ENCODE data around the gene CCKAR.

The CCKAR gene

DNA sequence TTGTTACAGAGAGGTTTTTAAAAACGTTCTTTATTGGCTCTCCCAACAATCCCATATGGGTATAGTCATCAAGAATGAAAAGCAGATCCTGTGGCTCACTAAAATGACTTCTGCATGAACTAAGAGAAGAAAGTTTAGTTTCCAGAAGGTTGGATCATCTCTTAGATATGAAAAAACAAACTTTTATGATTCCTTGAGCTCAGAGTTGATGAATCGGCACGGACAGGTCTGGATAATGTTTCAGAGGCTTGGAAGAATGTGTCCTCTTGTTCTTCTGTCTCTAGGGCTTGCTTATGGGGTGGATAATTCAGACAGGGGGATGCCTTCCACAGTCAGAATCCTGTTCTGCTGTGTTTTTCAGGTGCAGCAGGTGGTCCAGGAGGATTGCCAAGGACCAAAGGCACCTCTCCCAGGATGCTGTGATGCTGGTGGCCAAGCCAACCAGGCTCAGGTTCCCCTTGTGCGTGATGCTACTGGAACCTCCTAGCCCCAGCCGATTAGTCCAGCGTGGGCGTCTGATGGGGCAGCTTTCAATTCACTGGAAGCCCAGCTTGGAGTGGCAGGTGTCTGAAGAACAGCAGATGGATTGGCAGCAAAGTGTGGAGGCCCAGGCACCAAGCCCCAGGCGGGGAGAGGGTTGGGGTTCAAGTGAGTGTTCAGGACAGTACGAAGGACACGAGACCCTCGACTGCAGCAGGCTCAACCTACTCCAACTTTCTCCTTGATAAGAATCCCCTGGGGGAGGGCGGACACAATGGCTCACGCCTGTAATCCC is 30.3 kb downstream of the CCKAR start:
- DNase-seq (ENCODE audit: low spot score) = no peak
- no peak for FAIRE-seq

DNA sequence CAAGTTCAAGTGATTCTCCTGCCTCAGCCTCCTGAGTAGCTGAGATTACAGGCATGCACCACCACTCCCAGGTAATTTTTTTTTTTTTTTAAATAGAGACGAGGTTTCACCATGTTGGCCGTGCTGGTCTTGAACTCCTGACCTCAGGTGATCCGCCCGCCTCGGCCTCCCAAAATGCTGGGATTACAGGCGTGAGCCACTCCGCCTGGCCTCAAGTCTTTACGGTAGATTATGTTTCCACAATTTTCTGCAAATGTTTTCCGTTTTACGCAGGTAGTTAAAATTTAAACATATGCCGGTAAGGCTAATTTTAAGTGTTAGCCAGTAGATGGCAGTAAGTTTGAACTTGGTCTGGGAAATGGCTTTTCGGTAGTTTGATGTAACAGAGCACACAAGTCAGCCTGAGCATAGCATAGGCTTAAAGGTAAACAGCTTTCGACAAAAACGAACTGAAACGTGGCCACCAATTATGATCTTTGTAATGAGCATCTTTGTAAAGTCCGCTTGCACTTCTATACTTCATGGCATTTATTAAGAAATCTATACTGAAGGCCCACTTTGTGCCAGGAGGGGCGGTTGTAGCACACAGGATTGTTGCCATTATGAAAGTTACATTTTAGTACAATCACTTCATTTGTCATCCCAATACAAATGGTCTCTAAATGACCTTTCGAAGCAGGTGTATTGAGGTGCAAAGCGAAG is 31.1 kb downstream of the CCKAR start:
- peak; percentile 60 for DNase-seq (ENCODE audit: low spot score)
- peak; percentile 56 for FAIRE-seq

DNA sequence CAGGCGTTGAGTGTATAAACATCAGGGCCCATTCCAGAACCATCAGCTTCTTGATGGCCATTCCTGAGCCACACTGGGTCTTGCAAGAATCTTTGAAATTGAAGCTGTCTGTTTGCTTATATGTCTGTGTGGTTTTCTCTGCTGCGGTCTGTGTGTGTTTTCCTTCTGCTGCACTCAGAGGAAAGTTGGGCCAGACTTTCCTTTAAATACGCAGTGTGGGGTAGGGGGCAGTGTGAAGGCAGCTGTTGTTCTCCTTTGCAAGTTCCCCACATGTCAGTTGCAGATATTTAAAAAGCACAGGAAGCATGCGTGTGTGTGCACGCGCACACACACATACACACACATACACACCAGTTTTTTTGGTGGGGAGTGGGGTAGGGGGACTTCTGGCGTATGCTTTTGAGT is 32.1 kb downstream of the CCKAR start:
- no peak for DNase-seq (ENCODE audit: low spot score)
- FAIRE-seq = no peak

DNA sequence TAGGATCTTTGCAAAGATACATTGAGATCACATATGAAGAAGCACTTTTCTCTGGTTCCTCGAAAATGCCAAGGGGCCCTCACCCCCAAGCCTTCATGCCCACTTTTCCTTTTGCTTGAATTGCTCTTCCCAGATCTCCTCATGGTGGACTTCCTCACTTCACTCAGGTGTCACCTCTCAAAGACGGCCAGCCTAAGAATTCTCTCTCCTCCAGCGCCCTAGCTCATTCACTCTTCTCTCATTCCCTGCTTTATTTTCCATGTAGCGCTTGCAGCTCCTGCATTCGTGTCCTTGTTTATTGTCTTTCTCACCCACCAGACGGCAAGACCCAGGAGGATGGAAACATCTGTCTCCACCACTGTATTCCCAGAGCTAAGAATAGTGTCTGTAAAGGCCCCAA is 32.9 kb downstream of the CCKAR start:
- DNase-seq (ENCODE audit: low spot score) (no peak), FAIRE-seq (no peak)

DNA sequence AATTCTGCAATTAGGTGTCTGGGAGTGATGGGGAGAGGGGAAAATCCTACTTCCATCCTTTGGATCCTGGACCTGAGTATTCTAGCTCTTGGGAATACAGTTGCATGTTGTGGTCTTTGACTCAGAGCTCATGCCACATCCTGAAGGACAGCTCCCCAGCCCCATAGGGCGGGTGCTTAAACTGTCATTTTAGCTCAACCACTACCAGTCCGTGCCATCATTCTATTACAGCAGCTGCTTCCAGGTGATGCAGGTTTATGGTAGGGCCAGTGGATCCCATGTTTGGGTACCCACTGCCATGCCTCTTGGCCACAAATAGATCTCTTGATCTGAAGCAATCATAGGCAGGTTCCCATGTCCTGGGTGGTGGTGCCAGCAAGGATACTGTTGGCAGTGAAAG is 34.7 kb downstream of the CCKAR start:
- no peak for FAIRE-seq

DNA sequence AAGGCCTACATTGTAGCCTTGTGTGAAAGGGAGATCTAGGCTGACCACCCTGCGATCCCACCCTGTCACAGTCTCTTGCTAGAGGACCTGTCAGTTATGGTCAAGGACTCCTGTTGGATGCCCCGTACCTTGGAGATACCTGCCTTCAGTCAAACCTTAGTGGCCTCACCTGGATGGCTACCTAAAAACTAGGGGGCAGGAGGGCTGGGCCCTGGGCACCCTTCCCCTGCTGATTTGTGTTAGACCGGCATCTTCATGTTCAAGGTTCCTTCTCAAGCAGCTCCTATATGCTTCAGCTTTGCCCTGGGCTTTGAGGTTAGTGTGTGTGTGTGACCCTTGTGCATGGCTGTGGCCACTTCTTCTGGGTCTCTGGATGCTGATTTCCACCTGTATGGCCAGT is 35.3 kb downstream of the CCKAR start:
- DNase-seq (ENCODE audit: low spot score) (no peak), FAIRE-seq (no peak)

More for the DNA sequence above, 34.7 kb downstream of the CCKAR start:
- no peak for DNase-seq (ENCODE audit: low spot score)

DNA sequence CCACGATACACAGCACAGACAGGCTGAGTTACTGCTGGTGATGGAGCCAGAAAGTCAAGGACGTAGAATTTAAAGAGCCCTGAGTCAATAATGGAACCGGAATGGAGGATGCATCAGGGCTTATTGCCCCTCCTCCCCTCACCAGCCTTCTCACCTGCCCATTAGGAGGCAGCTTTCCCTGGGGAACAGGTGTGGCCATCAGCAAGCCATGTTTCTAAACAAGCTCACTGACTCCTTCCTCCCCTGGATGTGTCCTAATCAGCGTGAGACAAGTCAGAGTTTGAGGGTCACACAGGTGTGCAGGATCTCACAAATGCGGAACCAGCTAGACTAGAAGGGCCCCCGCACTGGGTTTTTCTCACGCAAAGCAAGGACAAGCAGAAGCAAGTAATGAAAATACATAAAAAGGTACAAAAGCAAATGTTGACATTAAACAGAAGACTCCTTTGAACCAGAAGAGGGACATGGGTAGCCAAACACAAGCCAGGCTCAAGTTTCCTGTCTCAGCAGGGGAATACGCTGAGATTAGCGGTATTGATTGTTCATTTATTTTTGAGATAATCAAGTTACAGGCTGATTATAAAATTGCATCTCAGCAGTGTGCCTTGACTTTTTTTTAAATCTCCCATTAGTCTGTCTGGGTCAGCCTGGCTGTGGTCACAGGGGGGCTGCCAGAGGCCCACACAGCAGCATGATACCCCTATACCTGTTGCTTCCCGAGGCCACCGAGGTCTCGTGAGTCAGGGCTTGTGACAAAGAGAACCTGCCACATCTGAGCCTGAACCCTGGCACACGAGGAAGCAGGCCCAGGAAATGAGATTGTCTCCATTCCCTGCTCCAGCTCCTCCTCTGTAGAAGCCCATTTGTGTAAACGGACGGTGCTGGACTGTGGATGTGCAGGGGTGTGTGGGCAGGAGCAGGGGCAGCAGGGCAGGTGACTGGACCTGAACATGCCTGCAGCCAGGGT is 37.4 kb downstream of the CCKAR start:
- DNase-seq (ENCODE audit: low spot score) = no peak

DNA sequence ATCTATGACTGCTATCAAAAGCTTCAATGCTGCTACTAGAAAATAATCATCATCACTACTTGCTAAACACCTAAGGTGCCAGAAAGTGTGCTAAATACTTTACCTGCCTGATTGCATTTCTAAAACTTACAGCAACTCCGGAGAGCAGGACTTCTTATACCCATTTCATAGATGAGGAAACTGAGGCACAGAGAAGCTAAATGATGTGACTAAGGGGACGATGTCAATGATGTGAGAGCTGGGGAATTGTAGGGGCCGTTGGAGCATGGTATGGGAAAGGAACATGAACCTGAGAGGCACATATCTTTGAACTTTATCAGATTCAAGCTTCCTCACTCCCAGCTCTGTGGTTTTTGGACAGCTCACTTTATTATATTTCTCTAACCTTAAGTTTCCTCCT is 38.7 kb downstream of the CCKAR start:
- DNase-seq (ENCODE audit: low spot score) (no peak), FAIRE-seq (no peak)

More for the DNA sequence above, 37.4 kb downstream of the CCKAR start:
- FAIRE-seq = no peak

DNA sequence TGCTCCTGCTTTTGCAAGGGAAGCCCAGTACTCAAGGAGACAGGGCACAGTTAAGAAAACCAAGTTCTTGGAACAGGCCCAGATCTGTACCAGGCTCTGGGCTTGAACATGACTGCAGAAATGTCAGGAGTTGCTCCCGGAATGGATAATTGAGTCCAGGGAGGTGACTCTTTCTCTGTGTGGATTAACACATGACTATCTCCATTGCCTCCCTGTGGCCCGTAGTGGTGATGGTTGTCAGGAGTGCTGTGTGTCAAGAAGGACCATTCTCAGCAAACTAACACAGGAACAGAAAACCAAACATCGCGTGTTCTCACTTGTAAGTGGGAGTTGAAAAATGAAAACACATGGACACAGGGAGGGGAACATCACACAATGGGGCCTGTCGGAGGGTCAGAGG is 39.9 kb downstream of the CCKAR start:
- no peak for DNase-seq (ENCODE audit: low spot score)
- FAIRE-seq = no peak

DNA sequence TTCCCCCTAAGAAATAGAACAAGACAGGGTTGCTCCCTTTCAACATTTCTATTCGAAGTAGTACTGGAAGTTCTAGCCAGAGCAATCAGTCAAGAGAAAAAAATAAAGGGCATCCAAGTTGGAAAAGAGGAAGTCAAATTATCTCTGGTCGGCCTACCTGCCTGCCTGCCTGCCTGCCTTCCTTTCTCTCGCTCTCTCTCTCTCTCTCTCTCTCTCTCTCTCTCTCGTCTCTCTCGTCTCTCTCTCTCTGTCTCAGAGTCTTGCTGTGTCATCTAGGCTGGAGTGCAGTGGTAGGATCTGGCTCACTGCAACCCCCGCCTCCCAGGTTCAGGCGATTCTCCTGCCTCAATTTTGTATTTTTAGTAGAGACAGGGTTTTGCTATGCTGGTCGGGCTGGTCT is 42.9 kb downstream of the CCKAR start:
- FAIRE-seq (no peak), DNase-seq (ENCODE audit: low spot score) (no peak)

DNA sequence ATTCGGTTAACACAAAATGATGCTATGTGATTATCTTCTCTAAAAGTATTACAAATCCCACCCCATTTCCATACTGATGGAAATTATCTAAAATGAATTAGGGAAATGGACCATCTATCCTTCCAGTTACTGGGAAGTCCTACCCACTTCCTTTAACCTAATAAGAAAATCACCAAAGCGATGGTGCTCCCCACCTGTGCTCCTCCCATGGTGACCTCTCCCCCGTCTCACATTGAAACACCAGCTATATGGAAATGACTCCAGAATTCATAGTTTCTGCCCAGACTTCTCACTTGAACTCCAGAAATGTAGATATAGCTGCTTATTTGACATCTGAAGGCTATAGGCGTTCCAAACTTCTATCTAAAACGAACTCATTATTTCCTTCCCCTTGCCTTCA is 48.5 kb downstream of the CCKAR start:
- DNase-seq (ENCODE audit: low spot score) (no peak), FAIRE-seq (no peak)

DNA sequence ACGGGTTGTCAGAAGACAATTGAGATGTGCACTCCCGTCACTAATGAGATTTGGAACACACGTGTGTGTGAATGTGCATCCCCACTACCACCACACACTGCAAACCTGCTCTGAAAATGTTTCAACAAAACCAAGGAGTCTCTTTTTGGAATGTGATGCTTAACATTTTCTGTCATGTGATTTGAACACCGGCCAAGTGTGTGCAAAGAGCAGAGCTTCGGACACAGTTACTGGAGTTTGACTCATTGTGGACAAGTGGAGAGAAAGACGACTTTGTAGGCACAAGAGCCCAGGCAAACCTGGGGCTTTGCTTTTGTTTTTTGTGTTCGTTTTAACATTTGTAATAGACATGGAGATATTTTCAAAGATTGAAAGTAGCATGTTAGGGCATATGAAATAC is 49.2 kb downstream of the CCKAR start:
- no peak for DNase-seq (ENCODE audit: low spot score)
- no peak for FAIRE-seq

DNA sequence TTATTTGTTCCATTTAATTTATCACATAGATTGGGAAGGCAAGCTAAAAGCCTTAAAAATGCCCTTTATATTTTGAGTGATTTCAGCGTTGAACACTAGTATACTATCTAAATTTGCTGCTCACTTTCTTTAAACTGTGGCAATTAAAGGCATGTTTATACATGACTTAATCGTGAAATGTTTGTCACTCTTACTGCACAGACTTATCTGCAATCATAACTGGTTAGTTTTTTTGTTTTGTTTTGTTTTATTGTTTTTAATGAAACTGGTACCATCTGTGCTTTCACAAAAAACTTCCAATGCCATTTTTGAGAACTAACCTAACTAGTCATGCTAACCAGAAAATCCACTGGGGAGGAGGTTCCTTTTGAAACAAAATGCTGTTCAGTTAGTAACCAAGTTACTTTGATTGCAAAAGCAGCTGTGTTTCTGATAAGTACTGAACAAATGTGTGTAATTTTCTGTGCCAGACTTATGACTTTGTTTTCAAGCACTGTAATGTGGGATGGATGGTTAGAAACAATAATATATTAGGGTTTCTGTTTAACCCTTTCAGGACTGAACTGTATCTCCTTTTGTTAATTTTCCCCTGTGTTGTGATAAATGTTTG is 56.1 kb downstream of the CCKAR start:
- no peak for DNase-seq (ENCODE audit: low spot score)
- FAIRE-seq = no peak

DNA sequence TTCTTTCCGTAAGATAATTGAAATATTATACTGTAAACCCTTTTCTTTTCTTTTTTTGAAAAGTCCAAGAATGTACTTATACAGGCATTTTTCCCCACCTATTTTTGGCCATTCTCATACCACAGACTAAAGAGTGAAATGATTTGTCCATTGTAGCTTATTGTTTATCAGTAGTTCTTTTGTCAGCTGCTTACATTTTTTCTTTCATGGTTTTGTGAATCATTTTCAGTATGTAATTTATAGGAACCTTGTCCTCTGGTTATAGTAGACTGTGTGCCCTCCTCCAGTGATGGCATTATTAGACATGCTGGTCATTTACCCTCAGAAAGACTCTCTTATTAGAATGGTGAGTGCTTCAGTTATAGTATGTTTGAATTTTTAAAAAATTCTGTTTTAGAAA is 56.7 kb downstream of the CCKAR start:
- FAIRE-seq (no peak), DNase-seq (ENCODE audit: low spot score) (no peak)

DNA sequence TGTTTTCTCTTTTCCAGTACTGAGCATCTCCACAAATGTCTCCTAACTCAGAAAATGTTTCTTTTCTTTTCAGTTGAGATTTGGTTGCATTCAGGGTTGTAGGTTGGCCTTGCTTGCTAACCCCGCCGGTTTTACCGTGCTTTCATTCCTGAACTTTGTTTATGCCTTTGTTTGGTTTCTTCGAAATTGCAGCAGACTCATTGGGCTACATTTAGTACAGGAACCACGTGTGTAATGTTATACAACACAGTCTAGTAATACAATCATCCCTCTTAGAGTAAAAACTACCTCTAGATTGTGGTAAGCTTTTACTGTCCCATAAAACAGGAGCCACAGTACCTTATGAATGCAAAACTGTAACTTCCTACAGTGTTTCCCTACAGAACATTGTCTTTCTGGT is 57.9 kb downstream of the CCKAR start:
- DNase-seq (ENCODE audit: low spot score) = no peak
- no peak for FAIRE-seq

DNA sequence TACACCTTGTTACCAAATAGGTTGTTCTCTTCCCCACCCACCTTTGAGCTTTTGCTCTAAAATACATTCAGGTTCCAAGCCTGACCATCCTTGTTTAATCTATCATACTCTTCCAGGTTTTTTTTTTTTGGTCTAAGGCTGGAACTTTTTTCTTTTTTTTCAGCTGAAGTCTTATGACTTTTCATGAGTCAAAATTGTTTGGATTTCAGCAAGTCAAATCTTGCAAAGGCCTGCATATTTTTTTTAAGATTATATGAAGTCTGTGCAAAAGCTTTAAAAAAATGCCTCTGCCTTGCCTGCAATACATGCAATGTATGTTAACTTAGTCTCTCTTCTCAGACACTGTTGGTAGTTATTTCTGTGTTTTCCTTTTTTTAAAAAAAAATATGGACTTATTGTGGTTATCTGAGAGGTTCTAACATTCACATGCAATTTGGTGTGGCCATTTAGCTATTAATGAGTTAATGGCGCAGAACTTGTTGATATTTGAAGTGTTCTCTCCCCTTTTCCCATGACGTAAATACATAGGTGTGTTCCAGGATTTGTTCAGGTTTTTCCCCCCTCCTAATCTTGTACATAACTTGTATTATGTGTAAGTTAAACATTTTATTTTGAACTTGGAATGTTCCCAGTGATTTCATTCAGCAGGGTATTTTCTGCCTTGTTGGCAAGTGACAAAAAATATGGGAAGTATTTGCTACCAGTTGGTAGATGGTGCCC is 58.7 kb downstream of the CCKAR start:
- DNase-seq (ENCODE audit: low spot score) (no peak), FAIRE-seq (no peak)

All from RCC 7860 (cell line).